Measurements from ENCODE around the gene TRPM1. TPM values are rescaled to one million over a fixed set of nuclear protein-coding genes. Genes with fewer than 3 reads are reported as not detected.
A peak's percentile ranks its signal among the peaks of the same experiment; 100 is the strongest.

Gene TRPM1
- total RNA-seq, 1 donor from 2014 or later = not detected

GRCh38 chr15:30990446-30991254 lies 110.9 kb downstream of the TRPM1 start:
- peak overlapping the region; percentile 96 for H3K27ac ChIP-seq
- ATAC-seq (peak in 1 of 2 donors; percentile 25), DNase-seq (no peak)
- H3K4me1 ChIP-seq = peaks cover 47% of the 10 kb centered on the region
- no peaks in the 10 kb centered on the region for H3K9me3 ChIP-seq
- peaks cover 14% of the 10 kb centered on the region for H3K36me3 ChIP-seq
- no peak for TF ChIP-seq CTCF (IDR thresholded peaks at IDR 0.05)
- H3K27me3 ChIP-seq (ENCODE audit: low read depth) = no peaks in the 10 kb centered on the region
- intact Hi-C loops (cut with DNase I) = loop anchor here (10.0 kb wide), 1 partner anchor 134 kb away; no protein-coding TSS in a partner anchor
- peak overlapping the region; percentile 81 for H3K4me3 ChIP-seq

GRCh38 chr15:30990036-30990435 lies 111.5 kb downstream of the TRPM1 start:
- no peak for ATAC-seq
- Histone ChIP-seq H3K4me1 (peaks cover 53% of the 10 kb centered on the region), H3K27me3 (ENCODE audit: low read depth) (no peaks in the 10 kb centered on the region), H3K4me3 (peak overlapping the region; percentile 81), H3K36me3 (peaks cover 20% of the 10 kb centered on the region), H3K9me3 (no peaks in the 10 kb centered on the region), H3K27ac (peak overlapping the region; percentile 96)
- DNase-seq = no peak
- intact Hi-C loops (cut with DNase I) = loop anchor here (10.0 kb wide), 1 partner anchor 135 kb away; no protein-coding TSS in a partner anchor
- no peak for TF ChIP-seq CTCF (IDR thresholded peaks at IDR 0.05)

GRCh38 chr15:30985081-30985531 lies 116.4 kb downstream of the TRPM1 start:
- Histone ChIP-seq H3K36me3 (peaks cover 37% of the 10 kb centered on the region), H3K4me1 (peaks cover 69% of the 10 kb centered on the region), H3K4me3 (peak overlapping the region; percentile 10), H3K9me3 (no peaks in the 10 kb centered on the region), H3K27ac (peak overlapping the region; percentile 37), H3K27me3 (ENCODE audit: low read depth) (no peaks in the 10 kb centered on the region)
- intact Hi-C loops (cut with DNase I) = no loop called here
- ATAC-seq = peak; percentile 50 to 62
- DNase-seq = no peak
- TF ChIP-seq CTCF (IDR thresholded peaks at IDR 0.05) = no peak

GRCh38 chr15:30984542-30984941 lies 117.0 kb downstream of the TRPM1 start:
- intact Hi-C loops (cut with DNase I) = no loop called here
- Histone ChIP-seq H3K27ac (peak overlapping the region; percentile 37), H3K4me3 (peak overlapping the region; percentile 10), H3K36me3 (peaks cover 43% of the 10 kb centered on the region), H3K4me1 (peaks cover 69% of the 10 kb centered on the region), H3K27me3 (ENCODE audit: low read depth) (no peaks in the 10 kb centered on the region), H3K9me3 (no peaks in the 10 kb centered on the region)
- DNase-seq = no peak
- peak in 1 of 2 donors; percentile 66 for ATAC-seq
- TF ChIP-seq CTCF (IDR thresholded peaks at IDR 0.05) = no peak

- peaks cover 65% of the 10 kb centered on the region for H3K4me1 ChIP-seq
- H3K27me3 ChIP-seq (ENCODE audit: low read depth) = no peaks in the 10 kb centered on the region
- no peaks in the 10 kb centered on the region for H3K9me3 ChIP-seq
- intact Hi-C loops (cut with DNase I) = no loop called here
- peaks cover 43% of the 10 kb centered on the region for H3K36me3 ChIP-seq
- peak overlapping the region; percentile 37 for H3K27ac ChIP-seq
- ATAC-seq (peak in 1 of 2 donors; percentile 55), DNase-seq (no peak)
- peak overlapping the region; percentile 10 for H3K4me3 ChIP-seq
- TF ChIP-seq CTCF (IDR thresholded peaks at IDR 0.05) = no peak
Observed at GRCh38 chr15:30984118-30984517, 117.4 kb downstream of the TRPM1 start.

Data from lower lobe of right lung (tissue), 2 donors.